ENCODE results near the gene SDF2. TPM values are rescaled to one million over a fixed set of nuclear protein-coding genes. Genes with fewer than 3 reads are reported as not detected.

SDF2 gene
- total RNA-seq, 1 donor from 2014 or later, result 34.0 TPM

- no peak for TF ChIP-seq CTCF (IDR thresholded peaks at IDR 0.05; ENCODE audit: borderline replicate concordance)
- Histone ChIP-seq H3K4me1 (peaks cover 19% of the 10 kb centered on the region), H3K27me3 (ENCODE audit: low read depth) (no peaks in the 10 kb centered on the region), H3K9me3 (replicated peaks) (no peaks in the 10 kb centered on the region), H3K4me3 (peak overlapping the region; percentile 77), H3K36me3 (no peaks in the 10 kb centered on the region), H3K27ac (replicated peaks) (peak overlapping the region; percentile 88)
- intact Hi-C loops (cut with micrococcal nuclease), result no loop called here
- peak; percentile 52 for DNase-seq
These were observed 62.2 kb downstream of the SDF2 start for GRCh38 chr17:28599311-28600184.

DNA sequence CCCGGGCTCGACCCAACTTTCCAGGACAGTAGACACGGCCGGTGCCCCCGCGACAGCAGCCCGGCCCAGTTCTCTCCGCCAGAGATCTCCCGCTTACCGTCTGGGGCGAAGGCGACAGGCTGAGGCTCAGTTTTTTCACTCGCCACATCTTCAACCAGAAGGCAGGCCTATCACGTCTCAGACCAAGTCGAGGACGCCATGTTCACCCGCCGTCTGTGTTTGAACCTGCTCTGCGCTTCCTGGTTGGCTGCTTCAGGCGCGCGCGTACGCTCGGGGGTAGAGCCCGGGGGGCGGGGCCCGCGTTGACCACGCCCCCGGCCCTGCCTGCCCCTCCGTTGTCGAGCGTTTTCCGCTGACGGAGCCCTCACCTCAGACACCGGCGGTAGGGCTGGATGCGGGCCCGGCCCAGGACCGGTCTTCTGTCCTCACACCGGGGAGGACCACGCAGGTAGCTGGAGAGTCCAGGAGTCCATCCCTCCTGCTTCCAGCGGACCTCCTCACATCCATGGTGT lies 62.9 kb downstream of the SDF2 start, which contains the start of gene SPAG5:
Gene SPAG5, minus strand, starts transcription at position 227 of the 512 bp plus-strand sequence. Its CDS starts 79 bp downstream, at position 148.
- intact Hi-C loops (cut with micrococcal nuclease), result no loop called here
- no peaks in the 10 kb centered on the region for H3K9me3 ChIP-seq (replicated peaks)
- peak; percentile 93 for DNase-seq
- no peaks in the 10 kb centered on the region for H3K27me3 ChIP-seq (ENCODE audit: low read depth)
- TF ChIP-seq CTCF (IDR thresholded peaks at IDR 0.05; ENCODE audit: borderline replicate concordance), result no peak
- peak within 1 kb of the TSS; percentile 88 for H3K27ac ChIP-seq (replicated peaks)
- peaks cover 19% of the 10 kb centered on the region for H3K4me1 ChIP-seq
- H3K36me3 ChIP-seq, result no peaks in the 10 kb centered on the region
- H3K4me3 ChIP-seq, result peak within 1 kb of the TSS; percentile 77

- Histone ChIP-seq H3K36me3 (no peaks in the 10 kb centered on the region), H3K27me3 (ENCODE audit: low read depth) (no peaks in the 10 kb centered on the region), H3K9me3 (replicated peaks) (no peaks in the 10 kb centered on the region), H3K27ac (replicated peaks) (peak overlapping the region; percentile 88), H3K4me1 (peaks cover 19% of the 10 kb centered on the region), H3K4me3 (peak overlapping the region; percentile 77)
- TF ChIP-seq CTCF (IDR thresholded peaks at IDR 0.05; ENCODE audit: borderline replicate concordance), result no peak
- no peak for DNase-seq
- intact Hi-C loops (cut with micrococcal nuclease), result no loop called here
These were observed 63.3 kb downstream of the SDF2 start for GRCh38 chr17:28598389-28598788.

Other genes starting within 250 kb of the SDF2 start
- gene SLC13A2, start 188.3 kb downstream of the SDF2 start, total RNA-seq, result not detected
- not detected for gene FOXN1, start 155.6 kb downstream of the SDF2 start, total RNA-seq
- gene UNC119, start 109.3 kb downstream of the SDF2 start, total RNA-seq, result 22.5 TPM
- 38.2 TPM for gene PIGS, start 90.4 kb downstream of the SDF2 start, total RNA-seq
- gene ALDOC, start 85.0 kb downstream of the SDF2 start, total RNA-seq, result 329 TPM
- 1.0 TPM for gene SPAG5, start 62.9 kb downstream of the SDF2 start, total RNA-seq
- 6.7 TPM for gene RSKR, start 47.7 kb downstream of the SDF2 start, total RNA-seq
- gene BLTP2, start 16.7 kb downstream of the SDF2 start, total RNA-seq, result 71.3 TPM
- 44.8 TPM for gene SUPT6H, start 299 bp upstream of the SDF2 start, total RNA-seq
- gene PROCA1, start 50.0 kb upstream of the SDF2 start, total RNA-seq, result 1.3 TPM
- 13.1 TPM for gene RAB34, start 56.0 kb upstream of the SDF2 start, total RNA-seq
- gene RPL23A, start 58.1 kb upstream of the SDF2 start, total RNA-seq, result 840 TPM
- gene TLCD1, start 64.3 kb upstream of the SDF2 start, total RNA-seq, result 3.1 TPM
- 1.4 TPM for gene NEK8, start 66.9 kb upstream of the SDF2 start, total RNA-seq
- 3.5 TPM for gene TRAF4, start 82.1 kb upstream of the SDF2 start, total RNA-seq
- 17.5 TPM for gene FAM222B, start 180.9 kb upstream of the SDF2 start, total RNA-seq
- 35.4 TPM for gene ERAL1, start 193.1 kb upstream of the SDF2 start, total RNA-seq
- 84.2 TPM for gene FLOT2, start 235.8 kb upstream of the SDF2 start, total RNA-seq
- 3.1 TPM for gene DHRS13, start 241.2 kb upstream of the SDF2 start, total RNA-seq